HG02623 (cell line): ENCODE measurements around the gene GOLIM4.
"Not testable (repeated sequence)": the region's sequence is repeated elsewhere in the genome, so short reads cannot be mapped to it uniquely, and the experiment has no call there.

Experiments used
- ATAC-seq: cut with Tn5 transposase; IDR thresholded peaks from one replicate; pipeline ENCODE4 v1.9.1; 2021; ENCODE audit warnings: moderate library complexity; ENCODE audit not compliant: unreplicated experiment

The GOLIM4 gene

GRCh38 chr3:168080022-168080421 lies 15.7 kb downstream of the GOLIM4 start:
- ATAC-seq: no peak

- no peak for ATAC-seq
Observed at GRCh38 chr3:168077091-168077490, 18.6 kb downstream of the GOLIM4 start.

- ATAC-seq: no peak
Observed at GRCh38 chr3:168073842-168074605, 21.7 kb downstream of the GOLIM4 start.

GRCh38 chr3:168072323-168072650 lies 23.4 kb downstream of the GOLIM4 start:
- ATAC-seq: no peak

GRCh38 chr3:168071591-168072322 lies 24.0 kb downstream of the GOLIM4 start:
- ATAC-seq: no peak

GRCh38 chr3:168070919-168071318 lies 24.8 kb downstream of the GOLIM4 start:
- ATAC-seq: no peak

- ATAC-seq: no peak
Observed at GRCh38 chr3:168068346-168068745, 27.4 kb downstream of the GOLIM4 start.

GRCh38 chr3:168066882-168067281 lies 28.8 kb downstream of the GOLIM4 start:
- no peak for ATAC-seq

GRCh38 chr3:168065569-168065968 lies 30.2 kb downstream of the GOLIM4 start:
- no peak for ATAC-seq

GRCh38 chr3:168063122-168063521 lies 32.6 kb downstream of the GOLIM4 start:
- no peak for ATAC-seq

- no peak for ATAC-seq
Observed at GRCh38 chr3:168062679-168063078, 33.0 kb downstream of the GOLIM4 start.

- peak; percentile 88 for ATAC-seq
Observed at GRCh38 chr3:168061332-168061996, 34.3 kb downstream of the GOLIM4 start.

- ATAC-seq: no peak
Observed at GRCh38 chr3:168060317-168060716, 35.4 kb downstream of the GOLIM4 start.

GRCh38 chr3:168058481-168058880 lies 37.2 kb downstream of the GOLIM4 start:
- ATAC-seq: no peak

GRCh38 chr3:168056398-168057230 lies 39.1 kb downstream of the GOLIM4 start:
- ATAC-seq: not testable (repeated sequence)

- no peak for ATAC-seq
Observed at GRCh38 chr3:168054447-168054846, 41.3 kb downstream of the GOLIM4 start.

GRCh38 chr3:168053115-168053514 lies 42.6 kb downstream of the GOLIM4 start:
- no peak for ATAC-seq

GRCh38 chr3:168052515-168052914 lies 43.2 kb downstream of the GOLIM4 start:
- ATAC-seq: no peak

- ATAC-seq: peak; percentile 53
Observed at GRCh38 chr3:168051531-168052471, 43.9 kb downstream of the GOLIM4 start.

- no peak for ATAC-seq
Observed at GRCh38 chr3:168051070-168051469, 44.7 kb downstream of the GOLIM4 start.
